HepG2 (cell line): Measurements from ENCODE around the gene IL2RG. TPM values are rescaled to one million over a fixed set of nuclear protein-coding genes. Genes with fewer than 3 reads are reported as not detected.

ENCODE experiments used
- ATAC-seq: fragments of 200-7000 bp; cut with Tn5 transposase; 3 replicates; pipeline ENCODE4 v1.9.1; 2020; ENCODE audit warnings: mild to moderate bottlenecking, moderate library complexity
- BruUV-seq: library from RNA; stranded (reverse); fragments of 400-500 nt; replicated peaks from 2 replicates; lab custom pipeline; 2021; lab: Mats Ljungman, UMichigan
- CTCF ChIA-PET: fragments of 300-600 bp; formaldehyde crosslinking; extraction: SDS; loops from one replicate; lab custom pipeline; 2021; ENCODE audit warnings: low total read pairs, inconsistent platforms, low intra/inter-chr PET ratio; lab: Yijun Ruan, JAX
- POLR2A ChIA-PET: fragments of 350-600 bp; sonication (Branson Sonifier 250); formaldehyde crosslinking; loops from one replicate; lab custom pipeline; 2020; ENCODE audit warnings: antibody characterized with exemption, inconsistent platforms; lab: Yijun Ruan, JAX
- DNase-seq: peaks from one replicate; pipeline ENCODE4 v3.0.0-alpha.2; 2015; ENCODE audit warnings: low spot score
- FAIRE-seq: peaks from 3 replicates; lab custom pipeline; 2011; peaks lifted over from hg19 to GRCh38; lab: Jason Lieb, UNC
- H2AFZ ChIP-seq: one replicate; pipeline ENCODE4 v1.6.1; 2011; ENCODE audit warnings: low read length, inconsistent platforms
- H3K27ac ChIP-seq: fragments of 300-600 bp; 3 replicates; pipeline ENCODE4 v1.8.0; 2011; ENCODE audit warnings: mixed run types, mild to moderate bottlenecking, mixed read lengths, low read length, inconsistent platforms; ENCODE audit not compliant: insufficient read depth; ENCODE audit errors: extremely low read length
- H3K27me3 ChIP-seq, 2 experiments: fragments of 200-600 bp in 1 of 2; 2 replicates in 1 of 2; 3 replicates in 1 of 2; pipeline versions ENCODE4 v1.6.0 to v1.8.0; 2011; ENCODE audit warnings: low read length in 2 of 2, mild to moderate bottlenecking in 2 of 2, moderate library complexity in 2 of 2, inconsistent platforms in 1 of 2; ENCODE audit not compliant: insufficient read depth in 2 of 2, control insufficient read depth in 1 of 2
- H3K36me3 ChIP-seq, 2 experiments: fragments of 200-600 bp in 1 of 2; replicated peaks in 1 of 2; 2 replicates in 1 of 2; 3 replicates in 1 of 2; pipeline versions ENCODE4 v1.5.1 to v1.8.0; 2011; ENCODE audit warnings: low read length in 2 of 2, inconsistent platforms in 1 of 2; ENCODE audit not compliant: insufficient read depth in 2 of 2, control insufficient read depth in 1 of 2
- H3K4me1 ChIP-seq: 2 replicates; pipeline ENCODE4 v1.5.1; 2012; ENCODE audit warnings: low read length, inconsistent platforms; ENCODE audit not compliant: insufficient read depth
- H3K4me2 ChIP-seq: 2 replicates; pipeline ENCODE4 v1.6.0; 2011; ENCODE audit warnings: low read depth, low read length, inconsistent platforms
- H3K4me3 ChIP-seq, 3 experiments: fragments of 200-600 bp in 1 of 3; sonication (generic), shearing (Covaris generic) in 1 of 3; replicated peaks in 1 of 3; 2 replicates each; pipeline ENCODE4 v1.5.1; 2011 to 2016; ENCODE audit warnings: low read length in 3 of 3, inconsistent platforms in 2 of 3, low read depth in 2 of 3, mild to moderate bottlenecking in 2 of 3, control low read depth in 1 of 3, mixed read lengths in 1 of 3; ENCODE audit not compliant: insufficient read depth in 1 of 3
- H3K79me2 ChIP-seq: one replicate; pipeline ENCODE4 v1.6.1; 2011; ENCODE audit warnings: low read length, inconsistent platforms; ENCODE audit not compliant: insufficient read depth
- H3K9ac ChIP-seq: 2 replicates; pipeline ENCODE4 v1.6.0; 2011; ENCODE audit warnings: mild to moderate bottlenecking, low read depth, low read length, inconsistent platforms; ENCODE audit not compliant: insufficient read depth
- H3K9me3 ChIP-seq: 2 replicates; pipeline ENCODE4 v1.5.1; 2012; ENCODE audit warnings: mild to moderate bottlenecking, low read length
- H4K20me1 ChIP-seq: 2 replicates; pipeline ENCODE4 v1.6.0; 2011; ENCODE audit warnings: inconsistent platforms, mild to moderate bottlenecking, low read length, moderate library complexity; ENCODE audit not compliant: insufficient read depth
- CEBPB ChIP-seq: IDR thresholded peaks from 2 replicates; pipeline ENCODE4 v1.6.1; 2011; ENCODE audit warnings: low read depth, low read length, improper control_type of control experiment, borderline replicate concordance
- DR1 ChIP-seq: sonication (generic); formaldehyde crosslinking; IDR thresholded peaks from 2 replicates; pipeline ENCODE4 v1.8.0; 2021; ENCODE audit warnings: mild to moderate bottlenecking, missing genetic modification reagents, inconsistent platforms
- FIP1L1 ChIP-seq: fragments of 200-400 bp; formaldehyde crosslinking; IDR thresholded peaks from 2 replicates; pipeline ENCODE4 v1.6.1; 2018; ENCODE audit warnings: low read depth, mild to moderate bottlenecking, low read length, moderate library complexity, borderline replicate concordance; ENCODE audit not compliant: insufficient read depth
- HMG20A ChIP-seq: IDR thresholded peaks from 2 replicates; pipeline ENCODE4 v1.6.1; 2016; ENCODE audit warnings: borderline replicate concordance
- IKZF5 ChIP-seq: IDR thresholded peaks from 2 replicates; pipeline ENCODE4 v1.6.1; 2018; ENCODE audit warnings: missing genetic modification reagents, mild to moderate bottlenecking, missing compliant biosample characterization
- THYN1 ChIP-seq: sonication (generic); formaldehyde crosslinking; IDR thresholded peaks from 2 replicates; pipeline ENCODE4 v1.8.1; 2023; ENCODE audit warnings: low read depth, mild to moderate bottlenecking, moderate library complexity, missing genetic modification reagents, borderline replicate concordance
- TOE1 ChIP-seq: sonication (generic); formaldehyde crosslinking; IDR thresholded peaks from 2 replicates; pipeline ENCODE4 v1.4.0; 2020; ENCODE audit warnings: mild to moderate bottlenecking, missing genetic modification reagents
- ZFX ChIP-seq: sonication (generic); formaldehyde crosslinking; IDR thresholded peaks from 2 replicates; pipeline ENCODE4 v1.4.0; 2020; ENCODE audit warnings: mild to moderate bottlenecking, low read depth, missing genetic modification reagents, moderate library complexity
- ZMYM3 ChIP-seq: sonication (generic); formaldehyde crosslinking; IDR thresholded peaks from 2 replicates; pipeline ENCODE4 v1.5.1; 2020; ENCODE audit warnings: mild to moderate bottlenecking, missing genetic modification reagents
- ZNF770 ChIP-seq: sonication (generic); formaldehyde crosslinking; IDR thresholded peaks from 2 replicates; pipeline ENCODE4 v1.5.0; 2020; ENCODE audit warnings: mild to moderate bottlenecking, missing genetic modification reagents
- ZSCAN12 ChIP-seq: sonication (generic); formaldehyde crosslinking; IDR thresholded peaks from 2 replicates; pipeline ENCODE4 v1.9.0; 2021; ENCODE audit warnings: mild to moderate bottlenecking, missing genetic modification reagents
- WGBS: methylation state at CpG from one replicate; pipeline ENCODE4 v1.1.6; 2017; ENCODE audit warnings: low lambda C conversion rate; 5-methylcytosine and 5-hydroxymethylcytosine counted together
- in situ Hi-C: cut with HindIII; loops from 2 replicates; pipeline ENCODE4 v1.10.0; 2017; ENCODE audit warnings: low pct_unique_long_range_greater_than_20kb; ENCODE audit not compliant: extremely low pct_ligation_motif_present
- intact Hi-C: fragments of 100-400 bp; cut with micrococcal nuclease; formaldehyde crosslinking; loops from one replicate; pipeline ENCODE4 v1.10.0; 2022; ENCODE audit not compliant: unreplicated experiment
- polyA plus RNA-seq, 8 experiments: library from polyadenylated mRNA; depleted of rRNA in 3 of 8; stranded (reverse) in 7 of 8; unstranded in 1 of 8; fragments of >200 nt; fragmentation: Illumina TruSeq in 4 of 8; extraction: Trizol in 4 of 8; gene quantifications; 2 replicates each; pipeline versions ENCODE4 v1.2.1 to v1.2.3, GENCODE V29; 2011 to 2016; ENCODE audit warnings: low read depth in 4 of 8, missing spikeins in 1 of 8, mixed read lengths in 1 of 8; ENCODE audit not compliant: insufficient read depth in 1 of 8
- total RNA-seq, 5 experiments: library from RNA; depleted of rRNA; stranded (reverse); fragments of >200 nt; fragmentation: Illumina TruSeq; extraction: Trizol; gene quantifications; 2 replicates each; pipeline ENCODE4 v1.2.3, GENCODE V29; 2016; ENCODE audit warnings: low read depth in 1 of 5
- TF ChIP-seq, protein P1 (sequence below): sonication (generic); formaldehyde crosslinking; conservative IDR thresholded peaks from 2 replicates; pipeline ENCODE4 v1.8.0; 2022; ENCODE audit warnings: mild to moderate bottlenecking, moderate library complexity, missing genetic modification reagents

Gene IL2RG
- total and polyA plus RNA-seq, 2 of the 13 experiments (the other 11 are each of a cell fraction or from before 2014, with no cell fraction given): 0.98 TPM; not detected in 1

DNA sequence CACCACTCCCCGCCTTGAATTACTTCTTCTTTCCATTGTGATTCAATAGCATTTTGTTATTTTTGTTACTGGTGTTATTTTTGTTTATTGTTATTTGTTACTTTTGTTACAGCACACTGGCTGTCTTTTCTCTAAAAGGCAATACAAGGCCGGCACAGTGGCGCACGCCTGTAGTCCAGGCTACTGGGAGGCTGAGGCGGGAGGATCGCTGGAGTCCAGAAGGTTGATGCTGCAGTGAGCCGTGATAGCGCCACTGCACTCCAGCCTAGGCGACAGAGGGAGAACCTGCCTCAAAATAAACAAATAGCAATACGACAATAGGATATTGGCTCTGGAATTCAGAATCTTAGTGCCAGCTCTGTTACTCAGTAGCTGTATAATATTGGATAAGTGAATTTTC is 6.0 kb upstream of the IL2RG start:
- H2AFZ ChIP-seq: peak overlapping the region; percentile 27
- BruUV-seq: no TSS peak
- no peak overlapping the region for H3K9ac ChIP-seq
- peak overlapping the region; percentile 67 for H3K4me2 ChIP-seq
- no peak for ATAC-seq
- POLR2A ChIA-PET: interaction anchor here (1.4 to 2.2 kb wide), 4 partner anchors 16 to 249 kb away, joined by 4 to 14 read pairs (median 6); partner anchors contain the start of gene TAF1
- H3K4me3 ChIP-seq: peak overlapping the region; percentile 7 to 75 (median 63); a peak in 5 of 6 replicates
- intact Hi-C loops: no loop called here
- WGBS: 21% methylated on average over 9 of the region's 10 CpGs
- H3K27me3 ChIP-seq: no peaks in the 10 kb centered on the region
- FAIRE-seq: no peak
- H3K27ac ChIP-seq: no peak overlapping the region
- peaks cover 0 to 10% of the 10 kb centered on the region in 2 experiments; a peak in 2 of 5 replicates for H3K36me3 ChIP-seq
- no peaks in the 10 kb centered on the region for H3K9me3 ChIP-seq
- DNase-seq: no peak
- no peak for TF ChIP-seq CEBPB
- TF ChIP-seq ZNF770 (CRISPR knock-in tag): peak; percentile 95
- TF ChIP-seq ZMYM3: peak; percentile 51; the same call in 1 of the 2 replicates
- no peak for TF ChIP-seq DR1 (CRISPR knock-in tag)
- TF ChIP-seq, all 625 proteins: peak for 2
- Histone ChIP-seq H3K4me1 (peaks cover 15% of the 10 kb centered on the region; the same call in 1 of the 2 replicates), H4K20me1 (no peaks in the 10 kb centered on the region), H3K79me2 (peaks cover 2% of the 10 kb centered on the region)
- in situ Hi-C loops: no loop called here
- CTCF ChIA-PET: no interaction called here

DNA sequence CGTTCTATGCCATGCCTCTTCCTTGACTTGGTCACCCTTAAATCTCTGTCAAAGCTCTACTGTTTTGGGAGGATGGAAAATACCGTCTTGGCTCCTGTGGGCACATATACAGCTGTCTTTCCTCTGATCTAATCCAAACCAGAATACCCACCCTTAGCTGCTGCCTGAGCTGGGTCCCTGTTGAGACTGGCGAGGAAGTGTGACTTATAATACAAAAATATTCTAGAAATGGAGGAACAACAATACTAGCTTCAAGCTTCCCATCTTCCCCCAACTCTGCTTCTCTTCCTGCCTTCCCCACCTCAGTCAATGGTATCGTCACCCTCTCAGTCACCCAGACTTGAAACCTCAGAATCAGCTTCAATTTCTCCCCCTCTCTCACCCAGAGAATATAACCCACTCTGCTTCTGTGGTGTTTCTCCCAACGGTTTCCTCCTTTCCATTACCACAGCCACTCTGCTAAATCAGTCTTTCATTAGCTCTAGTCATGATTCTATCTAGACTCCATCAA is 599 bp upstream of the IL2RG start:
- BruUV-seq: no TSS peak
- H3K27ac ChIP-seq: no peak overlapping the region
- TF ChIP-seq FIP1L1: no peak
- no peak for TF ChIP-seq IKZF5 (CRISPR knock-in tag)
- TF ChIP-seq, protein P1, sequence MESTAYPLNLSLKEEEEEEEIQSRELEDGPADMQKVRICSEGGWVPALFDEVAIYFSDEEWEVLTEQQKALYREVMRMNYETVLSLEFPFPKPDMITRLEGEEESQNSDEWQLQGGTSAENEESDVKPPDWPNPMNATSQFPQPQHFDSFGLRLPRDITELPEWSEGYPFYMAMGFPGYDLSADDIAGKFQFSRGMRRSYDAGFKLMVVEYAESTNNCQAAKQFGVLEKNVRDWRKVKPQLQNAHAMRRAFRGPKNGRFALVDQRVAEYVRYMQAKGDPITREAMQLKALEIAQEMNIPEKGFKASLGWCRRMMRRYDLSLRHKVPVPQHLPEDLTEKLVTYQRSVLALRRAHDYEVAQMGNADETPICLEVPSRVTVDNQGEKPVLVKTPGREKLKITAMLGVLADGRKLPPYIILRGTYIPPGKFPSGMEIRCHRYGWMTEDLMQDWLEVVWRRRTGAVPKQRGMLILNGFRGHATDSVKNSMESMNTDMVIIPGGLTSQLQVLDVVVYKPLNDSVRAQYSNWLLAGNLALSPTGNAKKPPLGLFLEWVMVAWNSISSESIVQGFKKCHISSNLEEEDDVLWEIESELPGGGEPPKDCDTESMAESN (CRISPR knock-in tag): no peak
- TF ChIP-seq HMG20A (CRISPR knock-in tag): no peak
- TF ChIP-seq THYN1 (CRISPR knock-in tag): no peak
- no peak for TF ChIP-seq ZFX (CRISPR knock-in tag)
- TF ChIP-seq TOE1 (CRISPR knock-in tag): no peak
- no peak for TF ChIP-seq ZSCAN12 (CRISPR knock-in tag)
- POLR2A ChIA-PET: no interaction called here
- CTCF ChIA-PET: no interaction called here
- H3K9me3 ChIP-seq: no peaks in the 10 kb centered on the region
- WGBS: 28% methylated on average over 4 of the region's 5 CpGs
- H3K4me2 ChIP-seq: peak overlapping the region; percentile 32; the same call in 1 of the 2 replicates
- H3K27me3 ChIP-seq: no peaks in the 10 kb centered on the region
- no peaks in the 10 kb centered on the region for H3K4me1 ChIP-seq
- H2AFZ ChIP-seq: no peak overlapping the region
- no peak for FAIRE-seq
- no peaks in the 10 kb centered on the region for H4K20me1 ChIP-seq
- DNase-seq: no peak
- no peak overlapping the region for H3K9ac ChIP-seq
- intact Hi-C loops (no loop called here), in situ Hi-C loops (no loop called here)
- no peak overlapping the region for H3K4me3 ChIP-seq
- H3K36me3 ChIP-seq: no peaks in the 10 kb centered on the region
- no peaks in the 10 kb centered on the region for H3K79me2 ChIP-seq
- no peak for ATAC-seq
